ENCODE measurements around the gene ARSA.
A peak's percentile ranks its signal among the peaks of the same experiment; 100 is the strongest.
"Not testable (repeated sequence)": the region's sequence is repeated elsewhere in the genome, so short reads cannot be mapped to it uniquely, and the experiment has no call there.

Gene ARSA

GRCh38 chr22:50612528-50613221 lies 15.3 kb downstream of the ARSA start:
- Mint-ChIP-seq H3K27ac (no peak overlapping the region), H3K36me3 (no peaks in the 10 kb centered on the region), H3K9me3 (no peaks in the 10 kb centered on the region), H3K4me1 (peaks cover 13% of the 10 kb centered on the region), H3K4me3 (no peak overlapping the region), H3K27me3 (peaks cover 2% of the 10 kb centered on the region)

- Mint-ChIP-seq H3K36me3 (no peaks in the 10 kb centered on the region), H3K9me3 (no peaks in the 10 kb centered on the region), H3K27me3 (peaks cover 2% of the 10 kb centered on the region), H3K4me3 (no peak overlapping the region), H3K27ac (no peak overlapping the region), H3K4me1 (peaks cover 13% of the 10 kb centered on the region)
These were observed 15.8 kb downstream of the ARSA start for GRCh38 chr22:50612168-50612527.

- Mint-ChIP-seq H3K27ac (no peak overlapping the region), H3K9me3 (no peaks in the 10 kb centered on the region)
These were observed 16.5 kb downstream of the ARSA start for GRCh38 chr22:50611341-50612060.

GRCh38 chr22:50610581-50610980 lies 17.4 kb downstream of the ARSA start:
- no peaks in the 10 kb centered on the region for H3K36me3 Mint-ChIP-seq
- no peaks in the 10 kb centered on the region for H3K9me3 Mint-ChIP-seq
- peaks cover 13% of the 10 kb centered on the region for H3K4me1 Mint-ChIP-seq
- H3K27ac Mint-ChIP-seq: peak overlapping the region; percentile 51
- no peak overlapping the region for H3K4me3 Mint-ChIP-seq
- H3K27me3 Mint-ChIP-seq: peaks cover 2% of the 10 kb centered on the region

More at GRCh38 chr22:50611341-50612060, 16.5 kb downstream of the ARSA start:
- H3K27me3 Mint-ChIP-seq: peaks cover 2% of the 10 kb centered on the region
- peaks cover 13% of the 10 kb centered on the region for H3K4me1 Mint-ChIP-seq
- H3K4me3 Mint-ChIP-seq: no peak overlapping the region
- no peaks in the 10 kb centered on the region for H3K36me3 Mint-ChIP-seq

- Mint-ChIP-seq H3K4me1 (peaks cover 13% of the 10 kb centered on the region), H3K27me3 (peaks cover 2% of the 10 kb centered on the region), H3K4me3 (no peak overlapping the region), H3K9me3 (no peaks in the 10 kb centered on the region), H3K36me3 (no peaks in the 10 kb centered on the region), H3K27ac (peak overlapping the region; percentile 51)
These were observed 17.9 kb downstream of the ARSA start for GRCh38 chr22:50610041-50610451.

- no peak overlapping the region for H3K27ac Mint-ChIP-seq
- H3K4me1 Mint-ChIP-seq: peaks cover 13% of the 10 kb centered on the region
- no peak overlapping the region for H3K4me3 Mint-ChIP-seq
- no peaks in the 10 kb centered on the region for H3K36me3 Mint-ChIP-seq
- no peaks in the 10 kb centered on the region for H3K9me3 Mint-ChIP-seq
- peaks cover 2% of the 10 kb centered on the region for H3K27me3 Mint-ChIP-seq
These were observed 18.4 kb downstream of the ARSA start for GRCh38 chr22:50609599-50609998.

GRCh38 chr22:50608996-50609395 lies 19.0 kb downstream of the ARSA start:
- no peaks in the 10 kb centered on the region for H3K36me3 Mint-ChIP-seq
- H3K27ac Mint-ChIP-seq: no peak overlapping the region
- H3K27me3 Mint-ChIP-seq: peaks cover 2% of the 10 kb centered on the region
- no peaks in the 10 kb centered on the region for H3K9me3 Mint-ChIP-seq
- no peak overlapping the region for H3K4me3 Mint-ChIP-seq
- H3K4me1 Mint-ChIP-seq: peaks cover 13% of the 10 kb centered on the region

- H3K4me3 Mint-ChIP-seq, H3K27ac Mint-ChIP-seq, H3K36me3 Mint-ChIP-seq, H3K27me3 Mint-ChIP-seq, H3K9me3 Mint-ChIP-seq: not testable (repeated sequence)
- H3K4me1 Mint-ChIP-seq: peaks cover 11% of the 10 kb centered on the region
These were observed 19.7 kb downstream of the ARSA start for GRCh38 chr22:50608058-50608840.

GRCh38 chr22:50607659-50608020 lies 20.3 kb downstream of the ARSA start:
- Mint-ChIP-seq H3K27ac (no peak overlapping the region), H3K4me3 (no peak overlapping the region), H3K4me1 (peaks cover 6% of the 10 kb centered on the region), H3K36me3 (no peaks in the 10 kb centered on the region), H3K9me3 (no peaks in the 10 kb centered on the region), H3K27me3 (peaks cover 7% of the 10 kb centered on the region)

- peaks cover 13% of the 10 kb centered on the region for H3K27me3 Mint-ChIP-seq
- H3K4me3 Mint-ChIP-seq: no peak overlapping the region
- H3K27ac Mint-ChIP-seq: no peak overlapping the region
- H3K9me3 Mint-ChIP-seq: no peaks in the 10 kb centered on the region
- H3K4me1 Mint-ChIP-seq: peaks cover 3% of the 10 kb centered on the region
- no peaks in the 10 kb centered on the region for H3K36me3 Mint-ChIP-seq
These were observed 20.9 kb downstream of the ARSA start for GRCh38 chr22:50606946-50607658.

GRCh38 chr22:50606165-50606945 lies 21.6 kb downstream of the ARSA start:
- Mint-ChIP-seq H3K9me3 (no peaks in the 10 kb centered on the region), H3K27me3 (peaks cover 19% of the 10 kb centered on the region), H3K27ac (no peak overlapping the region), H3K4me1 (peaks cover 8% of the 10 kb centered on the region), H3K36me3 (peaks cover 1% of the 10 kb centered on the region), H3K4me3 (no peak overlapping the region)

- no peak overlapping the region for H3K27ac Mint-ChIP-seq
These were observed 22.3 kb downstream of the ARSA start for GRCh38 chr22:50605613-50606074.

GRCh38 chr22:50605002-50605612 lies 22.8 kb downstream of the ARSA start:
- peaks cover 8% of the 10 kb centered on the region for H3K4me1 Mint-ChIP-seq
- no peak overlapping the region for H3K27ac Mint-ChIP-seq
- peaks cover 19% of the 10 kb centered on the region for H3K27me3 Mint-ChIP-seq
- H3K9me3 Mint-ChIP-seq: no peaks in the 10 kb centered on the region
- H3K36me3 Mint-ChIP-seq: peaks cover 1% of the 10 kb centered on the region
- H3K4me3 Mint-ChIP-seq: no peak overlapping the region

More at GRCh38 chr22:50605613-50606074, 22.3 kb downstream of the ARSA start:
- Mint-ChIP-seq H3K4me1 (peaks cover 8% of the 10 kb centered on the region), H3K27me3 (peaks cover 19% of the 10 kb centered on the region), H3K36me3 (peaks cover 1% of the 10 kb centered on the region), H3K4me3 (no peak overlapping the region), H3K9me3 (no peaks in the 10 kb centered on the region)

- Mint-ChIP-seq H3K9me3 (no peaks in the 10 kb centered on the region), H3K27ac (no peak overlapping the region), H3K4me1 (peaks cover 8% of the 10 kb centered on the region), H3K4me3 (no peak overlapping the region), H3K27me3 (peaks cover 23% of the 10 kb centered on the region), H3K36me3 (peaks cover 1% of the 10 kb centered on the region)
These were observed 23.5 kb downstream of the ARSA start for GRCh38 chr22:50604256-50605001.
